ENCODE measurements around the gene CRYBA2. TPM values are rescaled to one million over a fixed set of nuclear protein-coding genes. Genes with fewer than 3 reads are reported as not detected.

Gene CRYBA2
- total and polyA plus RNA-seq, 9 of the 15 experiments (the other 6 are each of a cell fraction or from before 2014, with no cell fraction given) = 0.11 to 1.8 (median 0.62) TPM; not detected in 5

- TF ChIP-seq FOXP1 (CRISPR knock-in tag; IDR thresholded peaks at IDR 0.05) = 0 out of 2 replicates have a peak, but pooled peaks have one; percentile 27
- TF ChIP-seq ZNF511 (CRISPR knock-in tag; IDR thresholded peaks at IDR 0.05) = no peak
- TF ChIP-seq MGA (IDR thresholded peaks at IDR 0.05) = 0 out of 2 replicates have a peak, but pooled peaks have one; percentile 13
- 0 out of 2 replicates have a peak, but pooled peaks have one; percentile 42 for TF ChIP-seq GABPB1 (CRISPR knock-in tag; IDR thresholded peaks at IDR 0.05)
- TF ChIP-seq SP1 (CRISPR knock-in tag; IDR thresholded peaks at IDR 0.05) = no peak
- TF ChIP-seq RBFOX2 (IDR thresholded peaks at IDR 0.05; ENCODE audit: low read depth, low read length) = peak; percentile 42
- no peak for TF ChIP-seq MNT (conservative IDR thresholded peaks at IDR 0.05)
- TF ChIP-seq C11orf30 (IDR thresholded peaks at IDR 0.05; ENCODE audit: low read depth) = peak; percentile 73
- no peak for TF ChIP-seq HNRNPH1 (optimal IDR thresholded peaks at IDR 0.05; ENCODE audit: low read depth, low read length)
Observed at GRCh38 chr2:218993345-218994315, at the start of gene CRYBA2 (continued).

All from K562 (cell line).